Panc1 (cell line): ENCODE measurements around the gene OR7A5.
"Not testable (repeated sequence)": the region's sequence is repeated elsewhere in the genome, so short reads cannot be mapped to it uniquely, and the experiment has no call there.

Experiments
- CTCF ChIP-seq: fragments of 450-650 bp; IDR thresholded peaks from 2 replicates; pipeline ENCODE4 v1.5.1; 2017; ENCODE audit warnings: mild to moderate bottlenecking
- POLR2AphosphoS5 ChIP-seq: IDR thresholded peaks from 2 replicates; pipeline ENCODE4 v1.6.1; 2012; ENCODE audit warnings: mild to moderate bottlenecking, low read depth, low read length, moderate library complexity
- REST ChIP-seq, 2 experiments: IDR thresholded peaks; 2 replicates each; pipeline ENCODE4 v1.6.1; 2011 to 2012; ENCODE audit warnings: low read depth in 2 of 2, control low read depth in 1 of 2, low read length in 1 of 2, mild to moderate bottlenecking in 1 of 2, moderate library complexity in 1 of 2; ENCODE audit not compliant: insufficient read depth in 1 of 2
- TCF7L2 ChIP-seq: IDR thresholded peaks from 2 replicates; pipeline ENCODE4 v1.6.1; 2011; ENCODE audit warnings: mild to moderate bottlenecking, low read depth, low read length, inconsistent platforms

- not testable (repeated sequence) for TF ChIP-seq POLR2AphosphoS5; CTCF; REST (IDR thresholded peaks at IDR 0.05; ENCODE audit: insufficient read depth in 1 of 2, low read depth in 2 of 2, low read length in 1 of 2); TCF7L2
These were observed 50.3 kb downstream of the OR7A5 start for GRCh38 chr19:14784730-14785101.
